GM19035 (cell line): ENCODE results near the gene ITPR2.
"Not testable (repeated sequence)": the region's sequence is repeated elsewhere in the genome, so short reads cannot be mapped to it uniquely, and the experiment has no call there.

Experiments
- ATAC-seq: cut with Tn5 transposase; IDR thresholded peaks from one replicate; pipeline ENCODE4 v1.9.1; 2021; ENCODE audit not compliant: unreplicated experiment

The ITPR2 gene

GRCh38 chr12:26851031-26851809, 18.2 kb upstream of the ITPR2 start:
- no peak for ATAC-seq

- no peak for ATAC-seq
Measured at GRCh38 chr12:26848156-26848825, 15.3 kb upstream of the ITPR2 start.

GRCh38 chr12:26847431-26847830, 14.4 kb upstream of the ITPR2 start:
- no peak for ATAC-seq

- no peak for ATAC-seq
Measured at GRCh38 chr12:26846416-26846815, 13.4 kb upstream of the ITPR2 start.

GRCh38 chr12:26845984-26846383, 13.0 kb upstream of the ITPR2 start:
- no peak for ATAC-seq

- ATAC-seq, result no peak
Measured at GRCh38 chr12:26845057-26845666, 12.2 kb upstream of the ITPR2 start.

- ATAC-seq, result no peak
Measured at GRCh38 chr12:26843311-26843710, 10.3 kb upstream of the ITPR2 start.

- ATAC-seq, result no peak
Measured at GRCh38 chr12:26841085-26841484, 8.1 kb upstream of the ITPR2 start.

GRCh38 chr12:26839512-26839911, 6.5 kb upstream of the ITPR2 start:
- no peak for ATAC-seq

- ATAC-seq, result no peak
Measured at GRCh38 chr12:26838888-26839416, 6.0 kb upstream of the ITPR2 start.

- ATAC-seq, result no peak
Measured at GRCh38 chr12:26836201-26836600, 3.2 kb upstream of the ITPR2 start.

- not testable (repeated sequence) for ATAC-seq
Measured at GRCh38 chr12:26834503-26835060, 1.6 kb upstream of the ITPR2 start.

- ATAC-seq, result no peak
Measured at GRCh38 chr12:26833743-26834490, 923 bp upstream of the ITPR2 start.

GRCh38 chr12:26831951-26832821, 808 bp downstream of the ITPR2 start:
- ATAC-seq, result peak; percentile 50

GRCh38 chr12:26830783-26831551, 2.0 kb downstream of the ITPR2 start:
- ATAC-seq, result no peak

- no peak for ATAC-seq
Measured at GRCh38 chr12:26830363-26830762, 2.6 kb downstream of the ITPR2 start.

- no peak for ATAC-seq
Measured at GRCh38 chr12:26828280-26829073, 4.5 kb downstream of the ITPR2 start.

GRCh38 chr12:26826437-26826836, 6.6 kb downstream of the ITPR2 start:
- no peak for ATAC-seq
